ENCODE measurements around the gene MAP2. TPM values are rescaled to one million over a fixed set of nuclear protein-coding genes. Genes with fewer than 3 reads are reported as not detected.

Gene MAP2
- total and polyA plus RNA-seq, 2 of the 8 experiments (the other 6 are each of a cell fraction or from before 2014, with no cell fraction given): 5.9 to 9.4 TPM

- ChIA-PET CTCF (ENCODE audit: partially characterized antibody) (interaction anchor here (0.6 to 1.1 kb wide), 2 partner anchors 54 to 115 kb away, joined by 3 read pairs; no protein-coding TSS in a partner anchor), POLR2A (ENCODE audit: partially characterized antibody) (no interaction called here)
- Histone ChIP-seq H2AK5ac (ENCODE audit: low read depth, low read length) (no peak overlapping the region), H4K8ac (ENCODE audit: extremely low read depth, insufficient read depth, low read length) (no peak overlapping the region), H2BK12ac (ENCODE audit: low read depth, low read length) (no peak overlapping the region), H3K23ac (ENCODE audit: insufficient read length) (no peak overlapping the region), H3K27me3 (replicated peaks in 1 of 4; ENCODE audit: control insufficient read depth in 3 of 4, extremely low read depth in 1 of 4, insufficient read depth in 3 of 4, low read length in 3 of 4) (no peaks in the 10 kb centered on the region), H3K79me2 (ENCODE audit: control insufficient read depth in 1 of 2, insufficient read depth in 2 of 2, low read length in 2 of 2) (no peaks in the 10 kb centered on the region), H3K27ac (ENCODE audit: low read depth, low read length) (no peak overlapping the region), H4K20me1 (replicated peaks in 1 of 2; ENCODE audit: control insufficient read depth in 1 of 2, insufficient read depth in 2 of 2, low read length in 2 of 2) (no peaks in the 10 kb centered on the region), H3K4me2 (ENCODE audit: insufficient read depth in 1 of 2, low read depth in 2 of 2, low read length in 2 of 2) (no peak overlapping the region), H3K9ac (replicated peaks in 1 of 4; ENCODE audit: extremely low read depth in 1 of 4, low read depth in 3 of 4, low read length in 3 of 4) (no peak overlapping the region), H3K4me1 (replicated peaks in 1 of 4; ENCODE audit: control insufficient read depth in 3 of 4, insufficient read depth in 4 of 4, low read length in 3 of 4) (peaks cover 0 to 18% (median 16%) of the 10 kb centered on the region in 4 experiments; a peak in 4 of 7 replicates), H3K4ac (replicated peaks; ENCODE audit: insufficient read length, low read depth, low read length) (no peak overlapping the region), H3K56ac (replicated peaks; ENCODE audit: insufficient read length, low read depth, low read length) (no peak overlapping the region), H3K18ac (ENCODE audit: extremely low read depth, low read length) (no peak overlapping the region), H3K14ac (ENCODE audit: insufficient read length) (no peak overlapping the region), H3K9me3 (ENCODE audit: insufficient read depth in 2 of 2, low read depth in 1 of 2, low read length in 1 of 2) (no peaks in the 10 kb centered on the region), H4K5ac (ENCODE audit: insufficient read length, low read depth, low read length) (no peak overlapping the region), H2BK5ac (ENCODE audit: low read depth, low read length) (no peak overlapping the region), H2AFZ (ENCODE audit: low read length) (no peak overlapping the region), H2BK20ac (ENCODE audit: low read length) (no peak overlapping the region), H3K79me1 (ENCODE audit: low read depth, low read length) (no peaks in the 10 kb centered on the region), H3K23me2 (ENCODE audit: low read depth, low read length) (no peaks in the 10 kb centered on the region; the same call in none of the 2 replicates), H2BK15ac (ENCODE audit: low read length) (no peak overlapping the region), H2BK120ac (replicated peaks; ENCODE audit: low read depth, low read length) (no peak overlapping the region), H4K91ac (replicated peaks; ENCODE audit: insufficient read length, low read length) (no peak overlapping the region), H3K36me3 (ENCODE audit: control insufficient read depth in 2 of 4, insufficient read depth in 4 of 4, low read length in 3 of 4) (no peaks in the 10 kb centered on the region), H3K4me3 (ENCODE audit: extremely low read depth in 1 of 4, insufficient read depth in 2 of 4, low read depth in 3 of 4, low read length in 4 of 4) (no peak overlapping the region)
- FAIRE-seq (no peak), DNase-seq (ENCODE audit: low read depth in 1 of 2, low spot score in 2 of 2) (no peak)
- WGBS, 2 experiments (ENCODE audit: extremely low coverage in 1 of 2, insufficient coverage in 1 of 2, insufficient read length in 1 of 2, insufficient replicate concordance in 2 of 2, low coverage in 1 of 2, low lambda C conversion rate in 2 of 2, missing lambda C conversion rate in 1 of 2): 85% methylated on average over 1 of the region's 1 CpG; no CpG with 5 or more reads in 1 of the 2 experiments
- no peak for TF ChIP-seq USF2 (IDR thresholded peaks at IDR 0.05; ENCODE audit: low read length)
- TF ChIP-seq SIX5 (IDR thresholded peaks at IDR 0.05; ENCODE audit: low read depth, low read length): no peak
- TF ChIP-seq CBX8 (IDR thresholded peaks at IDR 0.05; ENCODE audit: borderline replicate concordance, low read depth, low read length): no peak
- no peak for TF ChIP-seq RXRA (IDR thresholded peaks at IDR 0.05; ENCODE audit: insufficient read depth, low read depth, low read length)
- TF ChIP-seq MAFK (IDR thresholded peaks at IDR 0.05; ENCODE audit: low read depth, low read length): no peak
- no peak for TF ChIP-seq YY1 (IDR thresholded peaks at IDR 0.05; ENCODE audit: low read depth, low read length)
- TF ChIP-seq NANOG (IDR thresholded peaks at IDR 0.05; ENCODE audit: insufficient read depth, low read depth, low read length, poor library complexity, severe bottlenecking): no peak
- no peak for TF ChIP-seq CHD2 (IDR thresholded peaks at IDR 0.05; ENCODE audit: low read length)
- no peak for TF ChIP-seq JUND (IDR thresholded peaks at IDR 0.05; ENCODE audit: low read length)
- TF ChIP-seq ZNF274 (IDR thresholded peaks at IDR 0.05; ENCODE audit: borderline replicate concordance, extremely low read depth, low read length): no peak
- TF ChIP-seq, protein P1, sequence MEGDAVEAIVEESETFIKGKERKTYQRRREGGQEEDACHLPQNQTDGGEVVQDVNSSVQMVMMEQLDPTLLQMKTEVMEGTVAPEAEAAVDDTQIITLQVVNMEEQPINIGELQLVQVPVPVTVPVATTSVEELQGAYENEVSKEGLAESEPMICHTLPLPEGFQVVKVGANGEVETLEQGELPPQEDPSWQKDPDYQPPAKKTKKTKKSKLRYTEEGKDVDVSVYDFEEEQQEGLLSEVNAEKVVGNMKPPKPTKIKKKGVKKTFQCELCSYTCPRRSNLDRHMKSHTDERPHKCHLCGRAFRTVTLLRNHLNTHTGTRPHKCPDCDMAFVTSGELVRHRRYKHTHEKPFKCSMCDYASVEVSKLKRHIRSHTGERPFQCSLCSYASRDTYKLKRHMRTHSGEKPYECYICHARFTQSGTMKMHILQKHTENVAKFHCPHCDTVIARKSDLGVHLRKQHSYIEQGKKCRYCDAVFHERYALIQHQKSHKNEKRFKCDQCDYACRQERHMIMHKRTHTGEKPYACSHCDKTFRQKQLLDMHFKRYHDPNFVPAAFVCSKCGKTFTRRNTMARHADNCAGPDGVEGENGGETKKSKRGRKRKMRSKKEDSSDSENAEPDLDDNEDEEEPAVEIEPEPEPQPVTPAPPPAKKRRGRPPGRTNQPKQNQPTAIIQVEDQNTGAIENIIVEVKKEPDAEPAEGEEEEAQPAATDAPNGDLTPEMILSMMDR (IDR thresholded peaks at IDR 0.05; ENCODE audit: control extremely low read depth in 1 of 3, insufficient read depth in 1 of 3, low read depth in 1 of 3, low read length in 3 of 3): no peak
Measured at GRCh38 chr2:209610631-209611030, 186.8 kb downstream of the MAP2 start.

Measured in H1 (cell line).